Neural progenitor cell (in vitro differentiated cells): ENCODE measurements around the gene YBEY.

Experiments used
- CTCF ChIP-seq: fragments of 200-600 bp; sonication (generic); IDR thresholded peaks from 2 replicates; pipeline ENCODE4 v1.5.1; 2017; ENCODE audit warnings: antibody characterized with exemption, mild to moderate bottlenecking
- EZH2 ChIP-seq: fragments of 200-600 bp; sonication (generic); IDR thresholded peaks from 2 replicates; pipeline ENCODE4 v1.6.1; 2017; ENCODE audit warnings: antibody characterized with exemption, mild to moderate bottlenecking, moderate library complexity
- EZH2phosphoT487 ChIP-seq: fragments of 200-600 bp; sonication (generic); IDR thresholded peaks from 2 replicates; pipeline ENCODE4 v1.6.1; 2017; ENCODE audit warnings: antibody characterized with exemption

DNA sequence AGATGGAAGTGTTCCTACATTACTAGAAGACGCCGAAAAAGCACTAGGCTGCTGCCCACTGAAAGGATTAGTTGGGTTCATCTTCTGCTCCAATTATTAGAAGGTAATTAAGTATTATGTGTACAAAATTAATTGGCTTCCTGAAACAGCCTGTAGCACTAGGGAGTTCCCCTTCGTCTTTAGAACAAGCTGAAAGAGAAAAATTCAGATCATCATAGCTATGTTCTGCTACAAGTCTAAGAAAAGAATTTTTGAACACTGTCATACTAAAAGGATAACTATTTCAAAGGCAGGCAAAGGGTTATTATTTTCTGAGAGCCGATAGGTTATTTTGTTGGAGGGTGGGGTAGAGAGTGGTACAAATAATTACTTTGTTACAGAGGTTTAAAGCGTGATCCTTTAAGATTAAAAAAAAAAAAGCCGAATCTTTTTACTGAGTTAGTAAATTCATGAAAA lies 908 bp upstream of the YBEY start, which contains the start of gene MCM3AP:
- TF ChIP-seq CTCF (no peak), EZH2phosphoT487 (no peak), EZH2 (no peak)
